Hepatocyte (in vitro differentiated cells): ENCODE data around the gene ST6GALNAC5. TPM values are rescaled to one million over a fixed set of nuclear protein-coding genes. Genes with fewer than 3 reads are reported as not detected.
A peak's percentile ranks its signal among the peaks of the same experiment; 100 is the strongest.

ENCODE experiments used
- DNase-seq: peaks from one replicate; pipeline ENCODE4 v3.0.0-alpha.2; 2016; ENCODE audit warnings: low spot score
- H2AFZ ChIP-seq: fragments of 200-600 bp; sonication (generic); 2 replicates; pipeline ENCODE4 v1.6.0; 2016; ENCODE audit warnings: antibody characterized with exemption, mild to moderate bottlenecking
- H3K27ac ChIP-seq: fragments of 200-600 bp; sonication (generic); 2 replicates; pipeline ENCODE4 v1.5.1; 2016; ENCODE audit warnings: mild to moderate bottlenecking
- H3K27me3 ChIP-seq: fragments of 200-600 bp; sonication (generic); 2 replicates; pipeline ENCODE4 v1.6.1; 2016
- H3K36me3 ChIP-seq: fragments of 200-600 bp; sonication (generic); replicated peaks from 2 replicates; pipeline ENCODE4 v1.5.1; 2016; ENCODE audit warnings: low read depth; ENCODE audit not compliant: insufficient read depth
- H3K4me1 ChIP-seq: fragments of 200-600 bp; sonication (generic); 2 replicates; pipeline ENCODE4 v1.5.1; 2016; ENCODE audit warnings: mild to moderate bottlenecking, moderate library complexity; ENCODE audit not compliant: insufficient read depth
- H3K4me2 ChIP-seq: fragments of 200-600 bp; sonication (generic); 2 replicates; pipeline ENCODE4 v1.6.0; 2016
- H3K4me3 ChIP-seq: fragments of 200-600 bp; sonication (generic); 2 replicates; pipeline ENCODE4 v1.5.1; 2016; ENCODE audit warnings: mild to moderate bottlenecking
- H3K79me2 ChIP-seq: fragments of 200-600 bp; sonication (generic); 2 replicates; pipeline ENCODE4 v1.6.0; 2017; ENCODE audit warnings: mild to moderate bottlenecking
- H3K9me2 ChIP-seq: fragments of 200-600 bp; sonication (generic); replicated peaks from 2 replicates; pipeline ENCODE4 v1.6.0; 2017; ENCODE audit warnings: mild to moderate bottlenecking; ENCODE audit not compliant: insufficient read depth
- H3K9me3 ChIP-seq: fragments of 200-600 bp; sonication (generic); 2 replicates; pipeline ENCODE4 v1.5.1; 2016; ENCODE audit warnings: low read depth, mild to moderate bottlenecking
- H4K20me1 ChIP-seq: fragments of 200-600 bp; sonication (generic); 2 replicates; pipeline ENCODE4 v1.6.0; 2016; ENCODE audit warnings: mild to moderate bottlenecking; ENCODE audit not compliant: insufficient read depth, poor library complexity, severe bottlenecking
- EZH2 ChIP-seq: fragments of 200-600 bp; sonication (generic); IDR thresholded peaks from 2 replicates; pipeline ENCODE4 v1.6.1; 2016; ENCODE audit warnings: antibody characterized with exemption, mild to moderate bottlenecking, borderline replicate concordance
- EZH2phosphoT487 ChIP-seq: fragments of 200-600 bp; sonication (generic); IDR thresholded peaks from one replicate; pipeline ENCODE4 v1.6.1; 2018; ENCODE audit warnings: antibody characterized with exemption, mild to moderate bottlenecking, low read depth, moderate library complexity; ENCODE audit not compliant: unreplicated experiment, severe bottlenecking
- WGBS: methylation state at CpG from one replicate; pipeline ENCODE4 v1.1.6; 2016; ENCODE audit warnings: low lambda C conversion rate; ENCODE audit errors: missing lambda C conversion rate; 5-methylcytosine and 5-hydroxymethylcytosine counted together
- polyA plus RNA-seq: library from polyadenylated mRNA; unstranded; fragments of >200 nt; fragmentation: Nextera tagmentation; extraction: Ambion mirVana; gene quantifications from 2 replicates; pipeline ENCODE4 v1.2.1, GENCODE V29; 2016
- total RNA-seq: library from RNA; depleted of rRNA; stranded (reverse); fragments of >200 nt; gene quantifications from 2 replicates; pipeline ENCODE4 v1.2.3, GENCODE V29; 2014
- TF ChIP-seq, protein P1 (sequence below): fragments of 200-600 bp; sonication (generic); IDR thresholded peaks from 2 replicates; pipeline ENCODE4 v1.5.1; 2016; ENCODE audit warnings: antibody characterized with exemption, mild to moderate bottlenecking; ENCODE audit not compliant: poor library complexity

Gene ST6GALNAC5
- total and polyA plus RNA-seq, 2 experiments from 2014 or later: 3.6 to 3.7 TPM

DNA sequence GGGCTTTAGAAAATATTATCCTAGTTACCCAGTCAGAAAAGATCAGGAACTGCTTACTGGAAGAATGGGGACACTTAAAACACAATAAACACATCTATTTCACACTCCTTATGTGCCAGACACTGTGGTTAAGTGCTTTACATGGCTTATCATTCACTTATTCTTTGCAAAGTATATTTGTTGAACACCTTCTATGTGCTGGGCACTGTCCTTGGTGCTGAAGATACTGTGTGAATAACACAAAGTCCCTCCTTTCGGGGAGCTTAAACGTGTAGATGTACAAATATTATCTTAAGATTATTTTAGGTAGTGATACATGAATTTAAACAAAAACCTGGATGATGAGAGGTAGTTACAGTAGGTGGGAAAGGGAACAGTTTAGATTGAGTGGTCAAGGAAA lies 169.3 kb downstream of the ST6GALNAC5 start:
- TF ChIP-seq EZH2 (no peak), EZH2phosphoT487 (no peak)
- TF ChIP-seq, protein P1, sequence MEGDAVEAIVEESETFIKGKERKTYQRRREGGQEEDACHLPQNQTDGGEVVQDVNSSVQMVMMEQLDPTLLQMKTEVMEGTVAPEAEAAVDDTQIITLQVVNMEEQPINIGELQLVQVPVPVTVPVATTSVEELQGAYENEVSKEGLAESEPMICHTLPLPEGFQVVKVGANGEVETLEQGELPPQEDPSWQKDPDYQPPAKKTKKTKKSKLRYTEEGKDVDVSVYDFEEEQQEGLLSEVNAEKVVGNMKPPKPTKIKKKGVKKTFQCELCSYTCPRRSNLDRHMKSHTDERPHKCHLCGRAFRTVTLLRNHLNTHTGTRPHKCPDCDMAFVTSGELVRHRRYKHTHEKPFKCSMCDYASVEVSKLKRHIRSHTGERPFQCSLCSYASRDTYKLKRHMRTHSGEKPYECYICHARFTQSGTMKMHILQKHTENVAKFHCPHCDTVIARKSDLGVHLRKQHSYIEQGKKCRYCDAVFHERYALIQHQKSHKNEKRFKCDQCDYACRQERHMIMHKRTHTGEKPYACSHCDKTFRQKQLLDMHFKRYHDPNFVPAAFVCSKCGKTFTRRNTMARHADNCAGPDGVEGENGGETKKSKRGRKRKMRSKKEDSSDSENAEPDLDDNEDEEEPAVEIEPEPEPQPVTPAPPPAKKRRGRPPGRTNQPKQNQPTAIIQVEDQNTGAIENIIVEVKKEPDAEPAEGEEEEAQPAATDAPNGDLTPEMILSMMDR: no peak
- Histone ChIP-seq H3K4me3 (no peak overlapping the region), H3K4me1 (no peaks in the 10 kb centered on the region), H3K9me2 (no peaks in the 10 kb centered on the region), H3K27ac (no peak overlapping the region), H3K36me3 (no peaks in the 10 kb centered on the region), H3K79me2 (no peaks in the 10 kb centered on the region), H3K27me3 (no peaks in the 10 kb centered on the region), H3K9me3 (no peaks in the 10 kb centered on the region), H2AFZ (no peak overlapping the region), H3K4me2 (no peak overlapping the region), H4K20me1 (no peaks in the 10 kb centered on the region)
- WGBS: 65% methylated on average over 2 of the region's 2 CpGs
- peak; percentile 57 for DNase-seq

DNA sequence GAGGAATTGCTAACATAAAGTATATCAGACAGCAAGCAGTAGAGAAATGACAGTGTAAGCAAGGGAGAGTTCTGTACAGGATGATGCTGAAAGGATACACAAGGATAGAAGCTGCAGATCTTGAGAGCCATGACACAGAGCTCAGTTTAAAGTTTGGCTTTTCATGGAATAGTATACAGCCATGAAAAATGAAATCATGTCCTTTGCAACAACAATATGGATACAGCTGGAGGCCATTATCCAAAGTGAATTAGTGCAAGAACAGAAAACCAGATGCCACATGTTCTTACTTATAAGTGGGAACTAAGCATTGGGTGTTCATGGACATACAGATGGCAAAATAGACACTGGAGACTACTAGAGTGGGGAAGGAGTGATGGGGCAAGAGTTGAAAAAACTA lies 169.8 kb downstream of the ST6GALNAC5 start:
- Histone ChIP-seq H3K9me2 (no peaks in the 10 kb centered on the region), H3K36me3 (no peaks in the 10 kb centered on the region), H2AFZ (no peak overlapping the region), H3K27me3 (no peaks in the 10 kb centered on the region), H3K9me3 (no peaks in the 10 kb centered on the region), H3K4me2 (no peak overlapping the region), H3K27ac (no peak overlapping the region), H4K20me1 (no peaks in the 10 kb centered on the region), H3K4me3 (no peak overlapping the region), H3K4me1 (no peaks in the 10 kb centered on the region), H3K79me2 (no peaks in the 10 kb centered on the region)
- no peak for TF ChIP-seq EZH2phosphoT487
- TF ChIP-seq EZH2: no peak
- TF ChIP-seq, protein P1: no peak
- DNase-seq: no peak

DNA sequence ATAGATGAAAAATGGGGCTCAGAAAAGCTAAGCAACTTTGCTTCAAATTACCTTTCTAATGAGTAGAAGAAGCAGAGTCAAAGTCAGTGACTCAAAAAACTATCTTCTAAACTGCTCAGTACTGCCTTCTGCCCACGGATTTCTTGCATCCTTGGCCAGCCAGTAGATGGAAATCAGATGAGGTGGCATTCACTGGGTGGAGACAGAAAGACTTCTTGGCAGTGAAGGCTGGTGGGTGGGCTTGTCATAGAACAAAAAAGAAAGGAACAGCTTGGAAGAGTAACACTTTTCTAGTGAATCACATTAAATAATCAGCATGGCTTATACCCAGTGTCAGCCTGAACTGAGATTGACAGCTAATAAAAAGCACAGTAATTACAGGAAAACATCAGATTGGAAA lies 170.7 kb downstream of the ST6GALNAC5 start:
- no peak overlapping the region for H3K4me2 ChIP-seq
- DNase-seq: no peak
- WGBS: 55% methylated on average over 1 of the region's 1 CpG
- H3K9me3 ChIP-seq: no peaks in the 10 kb centered on the region
- H4K20me1 ChIP-seq: no peaks in the 10 kb centered on the region
- no peaks in the 10 kb centered on the region for H3K79me2 ChIP-seq
- H3K9me2 ChIP-seq: no peaks in the 10 kb centered on the region
- no peak for TF ChIP-seq EZH2
- no peak overlapping the region for H2AFZ ChIP-seq
- H3K4me1 ChIP-seq: no peaks in the 10 kb centered on the region
- H3K27me3 ChIP-seq: no peaks in the 10 kb centered on the region
- no peak overlapping the region for H3K4me3 ChIP-seq
- no peaks in the 10 kb centered on the region for H3K36me3 ChIP-seq
- H3K27ac ChIP-seq: no peak overlapping the region

DNA sequence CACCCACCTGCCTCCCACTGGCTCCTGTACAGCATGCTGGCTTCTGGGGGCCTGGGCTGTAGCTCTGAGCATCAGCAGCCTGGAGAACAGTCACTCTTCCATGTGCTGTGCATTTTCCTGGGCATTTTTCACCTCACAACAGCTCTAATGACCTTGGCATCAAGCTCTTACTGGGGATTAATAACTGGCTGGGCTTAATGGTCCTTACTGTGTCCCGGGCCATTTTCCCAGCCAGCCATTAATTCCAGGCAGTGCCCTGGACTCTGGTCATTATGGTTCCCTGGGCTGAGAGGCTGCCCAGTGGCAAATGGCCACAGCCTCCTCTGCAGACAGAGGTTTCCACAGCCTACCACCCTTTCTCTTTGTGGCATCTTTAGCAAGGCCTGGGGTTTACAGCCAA lies 171.8 kb downstream of the ST6GALNAC5 start:
- no peak for TF ChIP-seq EZH2
- TF ChIP-seq, protein P1: no peak
- TF ChIP-seq EZH2phosphoT487: no peak

More for the DNA sequence above, 171.8 kb downstream of the ST6GALNAC5 start:
- H3K4me1 ChIP-seq: no peaks in the 10 kb centered on the region
- no peak for DNase-seq
- no peaks in the 10 kb centered on the region for H3K9me2 ChIP-seq
- no peak overlapping the region for H3K4me3 ChIP-seq
- no peak overlapping the region for H2AFZ ChIP-seq
- H3K27me3 ChIP-seq: no peaks in the 10 kb centered on the region
- H3K4me2 ChIP-seq: no peak overlapping the region
- no peaks in the 10 kb centered on the region for H3K36me3 ChIP-seq
- H3K79me2 ChIP-seq: no peaks in the 10 kb centered on the region
- WGBS: 100% methylated on average over 1 of the region's 1 CpG
- no peaks in the 10 kb centered on the region for H3K9me3 ChIP-seq
- no peaks in the 10 kb centered on the region for H4K20me1 ChIP-seq
- no peak overlapping the region for H3K27ac ChIP-seq
